T-helper 22 cell (primary cell): Measurements from ENCODE around the gene ZNF764.
A peak's percentile ranks its signal among the peaks of the same experiment; 100 is the strongest.
"Not testable (repeated sequence)": the region's sequence is repeated elsewhere in the genome, so short reads cannot be mapped to it uniquely, and the experiment has no call there.

Experiments
- DNase-seq: peaks from one replicate; pipeline ENCODE4 v3.0.0-alpha.2; 2020; ENCODE audit warnings: low read depth

The ZNF764 gene

GRCh38 chr16:30557957-30558788 lies at the start of gene ZNF764:
Gene ZNF764 (minus strand): TSS chr16:30558374. CDS start chr16:30558182, 192 bp downstream.
- peak; percentile 96 for DNase-seq

- no peak for DNase-seq
Measured at GRCh38 chr16:30606004-30606403, 47.8 kb upstream of the ZNF764 start.

- no peak for DNase-seq
Measured at GRCh38 chr16:30605158-30605557, 47.0 kb upstream of the ZNF764 start.

GRCh38 chr16:30604316-30604947 lies 46.3 kb upstream of the ZNF764 start:
- DNase-seq: no peak

- DNase-seq: no peak
Measured at GRCh38 chr16:30603945-30604315, 45.8 kb upstream of the ZNF764 start.

- DNase-seq: no peak
Measured at GRCh38 chr16:30602616-30603277, 44.6 kb upstream of the ZNF764 start.

GRCh38 chr16:30601966-30602365 lies 43.8 kb upstream of the ZNF764 start:
- no peak for DNase-seq

- no peak for DNase-seq
Measured at GRCh38 chr16:30600929-30601328, 42.8 kb upstream of the ZNF764 start.

- DNase-seq: no peak
Measured at GRCh38 chr16:30600215-30600614, 42.0 kb upstream of the ZNF764 start.

- no peak for DNase-seq
Measured at GRCh38 chr16:30592871-30593270, 34.7 kb upstream of the ZNF764 start.

- DNase-seq: not testable (repeated sequence)
Measured at GRCh38 chr16:30590869-30591268, 32.7 kb upstream of the ZNF764 start.

- not testable (repeated sequence) for DNase-seq
Measured at GRCh38 chr16:30589582-30589981, 31.4 kb upstream of the ZNF764 start.

GRCh38 chr16:30588651-30589050 lies 30.5 kb upstream of the ZNF764 start:
- no peak for DNase-seq

- peak; percentile 92 for DNase-seq
Measured at GRCh38 chr16:30585400-30586191, 27.4 kb upstream of the ZNF764 start, which contains the start of gene ZNF785. Gene ZNF785 (minus strand): TSS chr16:30585697. CDS start chr16:30585611, 86 bp downstream.

- DNase-seq: no peak
Measured at GRCh38 chr16:30585022-30585399, 26.8 kb upstream of the ZNF764 start.

- no peak for DNase-seq
Measured at GRCh38 chr16:30582611-30583340, 24.6 kb upstream of the ZNF764 start.

- no peak for DNase-seq
Measured at GRCh38 chr16:30581457-30581856, 23.3 kb upstream of the ZNF764 start.

GRCh38 chr16:30574678-30575077 lies 16.5 kb upstream of the ZNF764 start:
- DNase-seq: no peak

- DNase-seq: peak; percentile 97
Measured at GRCh38 chr16:30571445-30572322, 13.5 kb upstream of the ZNF764 start, which contains the start of gene ZNF688. Gene ZNF688 (minus strand): TSS chr16:30571714. CDS start chr16:30571629, 85 bp downstream.
